Neural cell (in vitro differentiated cells): ENCODE results near the gene PTN. TPM values are rescaled to one million over a fixed set of nuclear protein-coding genes. Genes with fewer than 3 reads are reported as not detected.

Experiments used
- H2AFZ ChIP-seq: fragments of 200-600, 300-800 bp; sonication (generic), shearing (Covaris generic); 2 replicates; pipeline ENCODE4 v1.6.0; 2014; ENCODE audit warnings: low read depth, mild to moderate bottlenecking, antibody characterized with exemption, low read length, moderate library complexity
- H3F3A ChIP-seq: fragments of 200-600 bp; shearing (Covaris generic); 2 replicates; pipeline ENCODE4 v1.6.1; 2016; ENCODE audit warnings: mild to moderate bottlenecking, moderate library complexity, mixed read lengths, antibody characterized with exemption, low read length; ENCODE audit not compliant: insufficient read depth, poor library complexity, severe bottlenecking
- H3K27ac ChIP-seq: fragments of 200-600, 300-800 bp; sonication (generic), shearing (Covaris generic); 2 replicates; pipeline ENCODE4 v1.5.1; 2014; ENCODE audit warnings: mild to moderate bottlenecking, low read length, moderate library complexity
- H3K27me3 ChIP-seq: fragments of 300-800, 200-600 bp; sonication (generic), shearing (Covaris generic); 2 replicates; pipeline ENCODE4 v1.6.0; 2014; ENCODE audit warnings: mild to moderate bottlenecking, low read depth, low read length, moderate library complexity; ENCODE audit not compliant: insufficient read depth
- H3K36me3 ChIP-seq: fragments of 300-800, 200-600 bp; sonication (generic), shearing (Covaris generic); 2 replicates; pipeline ENCODE4 v1.5.1; 2014; ENCODE audit warnings: mild to moderate bottlenecking, antibody characterized with exemption, low read length, moderate library complexity; ENCODE audit not compliant: insufficient read depth
- H3K4me2 ChIP-seq: fragments of 300-800, 200-600 bp; sonication (generic), shearing (Covaris generic); 2 replicates; pipeline ENCODE4 v1.6.0; 2014; ENCODE audit warnings: mild to moderate bottlenecking, low read length
- H3K4me3 ChIP-seq: fragments of 300-800, 200-600 bp; sonication (generic), shearing (Covaris generic); 2 replicates; pipeline ENCODE4 v1.5.1; 2014; ENCODE audit warnings: mild to moderate bottlenecking, low read length, moderate library complexity
- H3K79me2 ChIP-seq: fragments of 200-600 bp; shearing (Covaris generic); replicated peaks from 2 replicates; pipeline ENCODE4 v1.6.0; 2014; ENCODE audit warnings: mild to moderate bottlenecking, low read length, moderate library complexity; ENCODE audit not compliant: insufficient read depth
- H3K9ac ChIP-seq: fragments of 300-800, 200-600 bp; sonication (generic), shearing (Covaris generic); 2 replicates; pipeline ENCODE4 v1.6.1; 2016; ENCODE audit warnings: mild to moderate bottlenecking, low read length, mixed read lengths
- H3K9me2 ChIP-seq: fragments of 200-600 bp; shearing (Covaris generic); 2 replicates; pipeline ENCODE4 v1.6.1; 2016; ENCODE audit warnings: mild to moderate bottlenecking, low read length, mixed read lengths; ENCODE audit not compliant: insufficient read depth
- H3K9me3 ChIP-seq: fragments of 200-600, 300-800 bp; sonication (generic), shearing (Covaris generic); 2 replicates; pipeline ENCODE4 v1.6.1; 2016; ENCODE audit warnings: mild to moderate bottlenecking, mixed run types, low read length, moderate library complexity, mixed read lengths
- H4K20me1 ChIP-seq: fragments of 200-600 bp; shearing (Covaris generic); 2 replicates; pipeline ENCODE4 v1.6.1; 2016; ENCODE audit warnings: mild to moderate bottlenecking, mixed run types; ENCODE audit not compliant: insufficient read depth
- CTCF ChIP-seq: fragments of 450-650 bp; IDR thresholded peaks from 2 replicates; pipeline ENCODE4 v1.5.1; 2014; ENCODE audit warnings: antibody characterized with exemption, mild to moderate bottlenecking, moderate library complexity; ENCODE audit not compliant: poor library complexity, severe bottlenecking
- EP300 ChIP-seq: fragments of 450-650 bp; conservative IDR thresholded peaks from 2 replicates; pipeline ENCODE4 v1.6.1; 2014; ENCODE audit warnings: antibody characterized with exemption, mild to moderate bottlenecking, moderate library complexity; ENCODE audit not compliant: poor library complexity, severe bottlenecking
- EZH2 ChIP-seq: fragments of 200-600, 300-800 bp; shearing (Covaris generic), sonication (generic); IDR thresholded peaks from 2 replicates; pipeline ENCODE4 v1.6.1; 2014; ENCODE audit warnings: antibody characterized with exemption, low read length, borderline replicate concordance, mild to moderate bottlenecking; ENCODE audit not compliant: insufficient read depth, poor library complexity, severe bottlenecking
- POLR2AphosphoS5 ChIP-seq: IDR thresholded peaks from 2 replicates; pipeline ENCODE4 v1.6.1; 2012
- RAD21 ChIP-seq: fragments of 450-650 bp; conservative IDR thresholded peaks from 2 replicates; pipeline ENCODE4 v1.6.1; 2014; ENCODE audit warnings: antibody characterized with exemption, mild to moderate bottlenecking, moderate library complexity
- REST ChIP-seq: IDR thresholded peaks from 2 replicates; pipeline ENCODE4 v1.6.1; 2012; ENCODE audit warnings: borderline replicate concordance
- SMC3 ChIP-seq: fragments of 450-650 bp; conservative IDR thresholded peaks from 2 replicates; pipeline ENCODE4 v1.6.1; 2014; ENCODE audit warnings: antibody characterized with exemption, mild to moderate bottlenecking, moderate library complexity; ENCODE audit not compliant: poor library complexity
- polyA plus RNA-seq: library from polyadenylated mRNA; depleted of rRNA; stranded (reverse); fragments of >200 nt; gene quantifications from 2 replicates; pipeline ENCODE4 v1.2.3, GENCODE V29; 2014

Gene PTN
- polyA plus RNA-seq, 1 donor from 2014 or later: 14.1 TPM

GRCh38 chr7:137289101-137289500 is 54.4 kb downstream of the PTN start:
- Histone ChIP-seq H3K9ac (no peak overlapping the region), H3K4me2 (no peak overlapping the region), H4K20me1 (no peaks in the 10 kb centered on the region), H3K4me3 (no peak overlapping the region), H3F3A (no peaks in the 10 kb centered on the region), H3K36me3 (no peaks in the 10 kb centered on the region), H3K9me3 (no peaks in the 10 kb centered on the region), H3K79me2 (no peaks in the 10 kb centered on the region), H2AFZ (no peak overlapping the region), H3K9me2 (no peaks in the 10 kb centered on the region), H3K27ac (no peak overlapping the region), H3K27me3 (no peaks in the 10 kb centered on the region)
- no peak for TF ChIP-seq SMC3
- no peak for TF ChIP-seq CTCF
- no peak for TF ChIP-seq POLR2AphosphoS5
- no peak for TF ChIP-seq EP300
- no peak for TF ChIP-seq RAD21
- TF ChIP-seq REST: no peak
- no peak for TF ChIP-seq EZH2

GRCh38 chr7:137287651-137288258 is 55.8 kb downstream of the PTN start:
- Histone ChIP-seq H3K9me3 (no peaks in the 10 kb centered on the region), H3K79me2 (no peaks in the 10 kb centered on the region), H4K20me1 (no peaks in the 10 kb centered on the region), H3K9ac (no peak overlapping the region), H3K36me3 (no peaks in the 10 kb centered on the region), H2AFZ (no peak overlapping the region), H3K4me3 (no peak overlapping the region), H3K4me2 (no peak overlapping the region), H3K27ac (no peak overlapping the region), H3K27me3 (no peaks in the 10 kb centered on the region), H3K9me2 (no peaks in the 10 kb centered on the region), H3F3A (no peaks in the 10 kb centered on the region)
- TF ChIP-seq POLR2AphosphoS5 (no peak), CTCF (peak; percentile 17)
